Calu3 (cell line): ENCODE results near the gene ARHGAP19. TPM values are rescaled to one million over a fixed set of nuclear protein-coding genes. Genes with fewer than 3 reads are reported as not detected.

Experiments
- BruUV-seq: library from RNA; stranded (reverse); fragments of 400-500 nt; replicated peaks from 2 replicates; lab custom pipeline; 2021; lab: Mats Ljungman, UMichigan
- CTCF ChIA-PET: fragments of 300-600 bp; sonication (Branson Sonifier 250); formaldehyde crosslinking; loops from one replicate; lab custom pipeline; 2022; ENCODE audit warnings: antibody characterized with exemption; lab: Charles Lee
- DNase-seq: peaks from one replicate; pipeline ENCODE4 v3.0.0; 2022
- H3K27ac Mint-ChIP-seq: one replicate; pipeline ENCODE4 v1.8.0; 2022; ENCODE audit warnings: mixed read lengths; ENCODE audit not compliant: unreplicated experiment
- H3K27me3 Mint-ChIP-seq: one replicate; pipeline ENCODE4 v1.8.0; 2022; ENCODE audit warnings: mixed read lengths; ENCODE audit not compliant: unreplicated experiment
- H3K36me3 Mint-ChIP-seq: one replicate; pipeline ENCODE4 v1.8.0; 2022; ENCODE audit warnings: mild to moderate bottlenecking, moderate library complexity, mixed read lengths; ENCODE audit not compliant: insufficient read depth, unreplicated experiment
- H3K4me1 Mint-ChIP-seq: one replicate; pipeline ENCODE4 v1.8.0; 2022; ENCODE audit warnings: mild to moderate bottlenecking, low read depth, mixed read lengths; ENCODE audit not compliant: unreplicated experiment
- H3K4me3 Mint-ChIP-seq: one replicate; pipeline ENCODE4 v1.8.0; 2022; ENCODE audit warnings: mild to moderate bottlenecking, low read depth, moderate library complexity, mixed read lengths; ENCODE audit not compliant: unreplicated experiment
- H3K9me3 Mint-ChIP-seq: one replicate; pipeline ENCODE4 v1.8.0; 2022; ENCODE audit warnings: low read depth, mixed read lengths; ENCODE audit not compliant: unreplicated experiment
- intact Hi-C: fragments of 100-400 bp; cut with micrococcal nuclease; formaldehyde crosslinking; loops from one replicate; pipeline ENCODE4 v1.10.0; 2022; ENCODE audit not compliant: unreplicated experiment
- total RNA-seq: library from RNA; stranded (reverse); gene quantifications from 2 replicates; pipeline ENCODE4 v1.2.3, GENCODE V29; 2022
- TF ChIP-seq, protein P1 (sequence below): fragments of 200-600 bp; IDR thresholded peaks from one replicate; pipeline ENCODE4 v1.8.0; 2022; ENCODE audit warnings: antibody characterized with exemption; ENCODE audit not compliant: unreplicated experiment

The ARHGAP19 gene
- total RNA-seq, 1 experiment from 2014 or later: 6.7 TPM

DNA sequence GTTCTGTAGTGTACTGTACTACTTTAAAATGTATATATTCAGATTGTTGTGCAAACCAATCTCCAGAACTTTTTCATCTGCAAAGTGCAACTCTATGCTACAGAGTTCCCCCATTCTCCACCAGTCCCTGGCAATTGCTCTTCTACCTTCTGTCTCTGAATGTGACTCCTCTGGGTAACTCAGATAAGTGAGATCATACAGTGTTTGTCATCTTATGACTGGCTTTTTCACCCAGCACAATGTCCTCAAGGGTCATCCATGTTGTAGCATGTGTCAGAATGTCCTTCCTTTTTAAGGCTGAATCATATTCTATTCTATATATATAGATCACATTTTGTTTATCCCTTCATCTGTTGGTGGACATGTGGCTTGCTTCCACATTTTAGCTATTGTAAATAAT lies 117.5 kb downstream of the ARHGAP19 start:
- no TSS peak for BruUV-seq
- intact Hi-C loops: no loop called here
- CTCF ChIA-PET: no interaction called here
- no peak for DNase-seq
- no peaks in the 10 kb centered on the region for H3K36me3 Mint-ChIP-seq
- no peak overlapping the region for H3K27ac Mint-ChIP-seq
- H3K27me3 Mint-ChIP-seq: peaks cover 32% of the 10 kb centered on the region
- no peaks in the 10 kb centered on the region for H3K9me3 Mint-ChIP-seq
- no peak overlapping the region for H3K4me3 Mint-ChIP-seq
- no peaks in the 10 kb centered on the region for H3K4me1 Mint-ChIP-seq
- TF ChIP-seq, protein P1, sequence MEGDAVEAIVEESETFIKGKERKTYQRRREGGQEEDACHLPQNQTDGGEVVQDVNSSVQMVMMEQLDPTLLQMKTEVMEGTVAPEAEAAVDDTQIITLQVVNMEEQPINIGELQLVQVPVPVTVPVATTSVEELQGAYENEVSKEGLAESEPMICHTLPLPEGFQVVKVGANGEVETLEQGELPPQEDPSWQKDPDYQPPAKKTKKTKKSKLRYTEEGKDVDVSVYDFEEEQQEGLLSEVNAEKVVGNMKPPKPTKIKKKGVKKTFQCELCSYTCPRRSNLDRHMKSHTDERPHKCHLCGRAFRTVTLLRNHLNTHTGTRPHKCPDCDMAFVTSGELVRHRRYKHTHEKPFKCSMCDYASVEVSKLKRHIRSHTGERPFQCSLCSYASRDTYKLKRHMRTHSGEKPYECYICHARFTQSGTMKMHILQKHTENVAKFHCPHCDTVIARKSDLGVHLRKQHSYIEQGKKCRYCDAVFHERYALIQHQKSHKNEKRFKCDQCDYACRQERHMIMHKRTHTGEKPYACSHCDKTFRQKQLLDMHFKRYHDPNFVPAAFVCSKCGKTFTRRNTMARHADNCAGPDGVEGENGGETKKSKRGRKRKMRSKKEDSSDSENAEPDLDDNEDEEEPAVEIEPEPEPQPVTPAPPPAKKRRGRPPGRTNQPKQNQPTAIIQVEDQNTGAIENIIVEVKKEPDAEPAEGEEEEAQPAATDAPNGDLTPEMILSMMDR: no peak

DNA sequence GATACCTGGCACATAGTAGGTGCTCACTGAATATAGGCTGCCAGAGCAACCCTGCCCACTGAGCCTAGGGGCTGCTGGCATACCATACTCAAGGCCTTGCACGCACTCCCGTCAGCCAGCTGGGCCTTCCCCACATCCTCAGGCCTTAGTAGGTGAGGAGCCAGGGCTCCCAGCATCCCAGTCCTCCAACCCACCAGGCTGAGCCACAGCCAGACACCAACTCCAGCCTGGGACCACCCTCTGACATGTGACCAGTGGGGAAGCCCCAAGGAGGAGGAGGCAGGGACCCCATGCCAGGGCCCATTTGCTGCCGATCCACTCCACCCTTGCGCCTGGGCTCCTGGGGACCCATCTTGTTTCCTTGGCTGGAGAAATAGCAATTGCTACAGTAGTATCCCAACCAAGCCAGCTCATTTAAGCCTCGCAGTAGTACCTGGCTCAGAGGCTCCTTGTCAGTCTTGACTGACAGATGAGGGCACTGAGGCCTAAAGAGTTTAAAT lies 118.1 kb downstream of the ARHGAP19 start:
- intact Hi-C loops: no loop called here
- no peak overlapping the region for H3K4me3 Mint-ChIP-seq
- CTCF ChIA-PET: no interaction called here
- peaks cover 39% of the 10 kb centered on the region for H3K27me3 Mint-ChIP-seq
- TF ChIP-seq, protein P1: no peak
- H3K9me3 Mint-ChIP-seq: no peaks in the 10 kb centered on the region
- BruUV-seq: no TSS peak
- DNase-seq: no peak
- no peaks in the 10 kb centered on the region for H3K4me1 Mint-ChIP-seq
- H3K27ac Mint-ChIP-seq: no peak overlapping the region
- H3K36me3 Mint-ChIP-seq: no peaks in the 10 kb centered on the region

DNA sequence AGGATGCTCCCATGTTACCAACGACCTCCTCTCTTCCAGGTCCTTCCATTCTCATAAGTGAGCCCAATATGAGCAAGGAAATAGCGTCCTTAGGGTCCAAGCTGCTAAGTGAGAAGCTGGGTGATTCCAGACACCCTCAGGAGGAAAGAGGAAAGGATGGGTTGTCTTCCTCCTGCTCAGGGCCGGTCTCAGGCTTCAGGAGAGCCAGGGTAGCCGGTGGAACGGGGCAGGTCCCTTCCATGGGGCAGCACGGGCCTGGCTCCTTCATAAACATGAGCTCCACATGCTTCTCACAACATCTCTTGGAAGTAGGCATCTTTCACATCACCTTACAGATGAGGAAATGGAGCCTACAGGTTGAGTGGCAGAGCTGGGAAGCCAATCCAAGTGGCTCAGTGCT lies 119.4 kb downstream of the ARHGAP19 start:
- TF ChIP-seq, protein P1: no peak
- peaks cover 51% of the 10 kb centered on the region for H3K27me3 Mint-ChIP-seq
- no peak overlapping the region for H3K4me3 Mint-ChIP-seq
- CTCF ChIA-PET: interaction anchor here (0.6 to 0.9 kb wide), 2 partner anchors 100 to 354 kb away, joined by 3 to 4 read pairs; no protein-coding TSS in a partner anchor
- no peaks in the 10 kb centered on the region for H3K4me1 Mint-ChIP-seq
- intact Hi-C loops: no loop called here
- H3K27ac Mint-ChIP-seq: no peak overlapping the region
- no TSS peak for BruUV-seq
- no peaks in the 10 kb centered on the region for H3K9me3 Mint-ChIP-seq
- no peak for DNase-seq
- H3K36me3 Mint-ChIP-seq: no peaks in the 10 kb centered on the region

Other genes with a start within 250 kb of the ARHGAP19 start
- not detected in 2 replicates for gene SLIT1, start 106.7 kb downstream of the ARHGAP19 start, total RNA-seq
- gene FRAT1, start 26.6 kb upstream of the ARHGAP19 start, total RNA-seq: 2.1 TPM in 2 replicates
- gene FRAT2, start 42.1 kb upstream of the ARHGAP19 start, total RNA-seq: 6.0 and 7.4 TPM in 2 replicates
- gene RRP12, start 108.7 kb upstream of the ARHGAP19 start, total RNA-seq: 52.6 and 54.6 TPM in 2 replicates
- 148 and 157 TPM in 2 replicates for gene PGAM1, start 133.6 kb upstream of the ARHGAP19 start, total RNA-seq
- 28.6 and 29.5 TPM in 2 replicates for gene EXOSC1, start 153.4 kb upstream of the ARHGAP19 start, total RNA-seq
- 25.7 and 27.7 TPM in 2 replicates for gene ZDHHC16, start 153.5 kb upstream of the ARHGAP19 start, total RNA-seq
- 39.8 and 46.5 TPM in 2 replicates for gene MMS19, start 205.8 kb upstream of the ARHGAP19 start, total RNA-seq
- 8.7 and 9.3 TPM in 2 replicates for gene UBTD1, start 206.3 kb upstream of the ARHGAP19 start, total RNA-seq